ENCODE results near the gene GALM. TPM values are rescaled to one million over a fixed set of nuclear protein-coding genes. Genes with fewer than 3 reads are reported as not detected.

The GALM gene
- total and polyA plus RNA-seq, 2 of the 13 experiments (the other 11 are each of a cell fraction or from before 2014, with no cell fraction given): 65.5 to 90.0 TPM

- no peak for FAIRE-seq
- 0 out of 2 replicates have a peak, but pooled peaks cover 2% of the 10 kb centered on the region for H4K20me1 ChIP-seq (ENCODE audit: insufficient read depth, low read length)
- no peak overlapping the region for H3K9ac ChIP-seq (ENCODE audit: insufficient read depth, low read depth, low read length)
- POLR2A ChIA-PET: no interaction called here
- peaks cover 11 to 39% of the 10 kb centered on the region in 2 experiments for H3K36me3 ChIP-seq (replicated peaks in 1 of 2; ENCODE audit: control insufficient read depth in 1 of 2, insufficient read depth in 2 of 2, low read length in 2 of 2)
- peaks cover 10% of the 10 kb centered on the region for H3K4me1 ChIP-seq (ENCODE audit: insufficient read depth, low read length)
- no peaks in the 10 kb centered on the region for H3K9me3 ChIP-seq (ENCODE audit: low read length)
- H3K27me3 ChIP-seq (ENCODE audit: control insufficient read depth in 1 of 2, insufficient read depth in 2 of 2, low read length in 2 of 2): no peaks in the 10 kb centered on the region
- intact Hi-C loops (cut with micrococcal nuclease; ENCODE audit: unreplicated experiment) (no loop called here), in situ Hi-C loops (cut with HindIII; ENCODE audit: extremely low pct_ligation_motif_present, low pct_unique_long_range_greater_than_20kb) (no loop called here)
- H3K79me2 ChIP-seq (ENCODE audit: insufficient read depth, low read length): peaks cover 26% of the 10 kb centered on the region
- WGBS (ENCODE audit: low lambda C conversion rate): 97% methylated on average over 9 of the region's 9 CpGs
- CTCF ChIA-PET (ENCODE audit: low intra/inter-chr PET ratio, low total read pairs): no interaction called here
- no peak overlapping the region for H3K27ac ChIP-seq (ENCODE audit: extremely low read length, insufficient read depth, low read length)
- no peak for DNase-seq (ENCODE audit: low spot score)
- H2AFZ ChIP-seq (ENCODE audit: low read length): no peak overlapping the region
- H3K4me2 ChIP-seq (ENCODE audit: low read depth, low read length): no peak overlapping the region
- no peak for ATAC-seq
- TF ChIP-seq MAF1 (CRISPR knock-in tag; IDR thresholded peaks at IDR 0.05; ENCODE audit: borderline replicate concordance) (no peak), GTF3A (CRISPR knock-in tag; conservative IDR thresholded peaks at IDR 0.05) (no peak), STAT5B (CRISPR knock-in tag; IDR thresholded peaks at IDR 0.05) (no peak), IRX3 (CRISPR knock-in tag; IDR thresholded peaks at IDR 0.05; ENCODE audit: borderline replicate concordance, low read depth) (no peak), BORCS8-MEF2B (CRISPR knock-in tag; IDR thresholded peaks at IDR 0.05) (no peak), ZNF280D (CRISPR knock-in tag; IDR thresholded peaks at IDR 0.05) (no peak), ZNF616 (CRISPR knock-in tag; IDR thresholded peaks at IDR 0.05; ENCODE audit: low read depth) (no peak), NFRKB (IDR thresholded peaks at IDR 0.05) (no peak), NFIC (IDR thresholded peaks at IDR 0.05; ENCODE audit: low read length) (no peak), ARID5B (CRISPR knock-in tag; IDR thresholded peaks at IDR 0.05) (no peak), MED1 (CRISPR knock-in tag; IDR thresholded peaks at IDR 0.05) (no peak), ZNF639 (CRISPR knock-in tag; conservative IDR thresholded peaks at IDR 0.05) (no peak), KMT2A (CRISPR knock-in tag; IDR thresholded peaks at IDR 0.05) (no peak), U2AF2 (IDR thresholded peaks at IDR 0.05; ENCODE audit: low read depth, low read length) (no peak)
- BruUV-seq (replicated peaks): no TSS peak
- H3K4me3 ChIP-seq (replicated peaks in 1 of 3; ENCODE audit: insufficient read depth in 1 of 3, low read depth in 2 of 3, low read length in 3 of 3): no peak overlapping the region
Measured at GRCh38 chr2:38700113-38700785, 34.3 kb downstream of the GALM start.

Measured in HepG2 (cell line).